ENCODE measurements around the gene SF3B1. TPM values are rescaled to one million over a fixed set of nuclear protein-coding genes. Genes with fewer than 3 reads are reported as not detected.

SF3B1 gene
- polyA plus RNA-seq, 3 donors = 105 to 494 (median 152) TPM

- Histone ChIP-seq H3K4me2 (replicated peaks; ENCODE audit: extremely low read depth, low read length, poor library complexity, severe bottlenecking) (no peak overlapping the region), H3K79me2 (ENCODE audit: insufficient read depth, low read length) (peaks cover 87% of the 10 kb centered on the region), H3K36me3 (replicated peaks in 1 of 2; ENCODE audit: control insufficient read depth in 1 of 2, insufficient read depth in 2 of 2, low read length in 2 of 2) (peaks cover 93 to 99% of the 10 kb centered on the region in 2 donors), H4K20me1 (ENCODE audit: insufficient read depth, low read length) (peaks cover 97% of the 10 kb centered on the region), H3K27me3 (ENCODE audit: control insufficient read depth in 2 of 2, insufficient read depth in 2 of 2, low read length in 2 of 2) (no peaks in the 10 kb centered on the region), H2AFZ (ENCODE audit: insufficient read depth, low read depth, low read length, poor library complexity, severe bottlenecking) (no peak overlapping the region), H3K4me3 (replicated peaks in 1 of 3; ENCODE audit: low read depth in 2 of 3, low read length in 3 of 3) (no peak overlapping the region), H3K27ac (ENCODE audit: low read depth in 1 of 2, low read length in 2 of 2) (no peak overlapping the region), H3K9ac (ENCODE audit: insufficient read depth, low read length, poor library complexity, severe bottlenecking) (no peak overlapping the region), H3K9me3 (replicated peaks in 1 of 2; ENCODE audit: control insufficient read depth in 1 of 2, insufficient read depth in 1 of 2, low read length in 2 of 2) (no peaks in the 10 kb centered on the region), H3K4me1 (ENCODE audit: control insufficient read depth in 1 of 2, insufficient read depth in 2 of 2, low read length in 2 of 2) (no peaks in the 10 kb centered on the region)
- intact Hi-C loops (cut with micrococcal nuclease) = loop anchor here in 1 of 2 donors (10.0 kb wide), 1 partner anchor 49 kb away; no protein-coding TSS in a partner anchor
- no CpG with 5 or more reads among the region's 1 CpG for WGBS (ENCODE audit: insufficient coverage)
- no peaks in the 10 kb centered on the region for H3K4me1 Mint-ChIP-seq
- H3K27me3 Mint-ChIP-seq (ENCODE audit: low read depth in 3 of 3) = no peaks in the 10 kb centered on the region
- peak overlapping the region in 1 of 7 donors; percentile 46 for H3K27ac Mint-ChIP-seq
- H3K36me3 Mint-ChIP-seq = peaks cover 61 to 86% of the 10 kb centered on the region in 2 donors
- H3K4me3 Mint-ChIP-seq = no peak overlapping the region
- no peak for DNase-seq
- TF ChIP-seq, protein P1, sequence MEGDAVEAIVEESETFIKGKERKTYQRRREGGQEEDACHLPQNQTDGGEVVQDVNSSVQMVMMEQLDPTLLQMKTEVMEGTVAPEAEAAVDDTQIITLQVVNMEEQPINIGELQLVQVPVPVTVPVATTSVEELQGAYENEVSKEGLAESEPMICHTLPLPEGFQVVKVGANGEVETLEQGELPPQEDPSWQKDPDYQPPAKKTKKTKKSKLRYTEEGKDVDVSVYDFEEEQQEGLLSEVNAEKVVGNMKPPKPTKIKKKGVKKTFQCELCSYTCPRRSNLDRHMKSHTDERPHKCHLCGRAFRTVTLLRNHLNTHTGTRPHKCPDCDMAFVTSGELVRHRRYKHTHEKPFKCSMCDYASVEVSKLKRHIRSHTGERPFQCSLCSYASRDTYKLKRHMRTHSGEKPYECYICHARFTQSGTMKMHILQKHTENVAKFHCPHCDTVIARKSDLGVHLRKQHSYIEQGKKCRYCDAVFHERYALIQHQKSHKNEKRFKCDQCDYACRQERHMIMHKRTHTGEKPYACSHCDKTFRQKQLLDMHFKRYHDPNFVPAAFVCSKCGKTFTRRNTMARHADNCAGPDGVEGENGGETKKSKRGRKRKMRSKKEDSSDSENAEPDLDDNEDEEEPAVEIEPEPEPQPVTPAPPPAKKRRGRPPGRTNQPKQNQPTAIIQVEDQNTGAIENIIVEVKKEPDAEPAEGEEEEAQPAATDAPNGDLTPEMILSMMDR (IDR thresholded peaks at IDR 0.05) = no peak
- peaks cover 0 to 2% (median 0%) of the 10 kb centered on the region in 7 donors for H3K9me3 Mint-ChIP-seq
Observed at GRCh38 chr2:197416268-197416667, 18.6 kb downstream of the SF3B1 start.

GRCh38 chr2:197414515-197414914 is 20.3 kb downstream of the SF3B1 start:
- Mint-ChIP-seq H3K9me3 (peaks cover 0 to 2% (median 0%) of the 10 kb centered on the region in 7 donors), H3K4me3 (no peak overlapping the region), H3K27ac (peak overlapping the region in 1 of 7 donors; percentile 87), H3K4me1 (no peaks in the 10 kb centered on the region), H3K36me3 (peaks cover 63 to 88% of the 10 kb centered on the region in 2 donors), H3K27me3 (ENCODE audit: low read depth in 3 of 3) (no peaks in the 10 kb centered on the region)
- WGBS (ENCODE audit: insufficient coverage) = 100% methylated on average over 1 of the region's 2 CpGs
- Histone ChIP-seq H3K9me3 (replicated peaks in 1 of 2; ENCODE audit: control insufficient read depth in 1 of 2, insufficient read depth in 1 of 2, low read length in 2 of 2) (no peaks in the 10 kb centered on the region), H3K27me3 (ENCODE audit: control insufficient read depth in 2 of 2, insufficient read depth in 2 of 2, low read length in 2 of 2) (no peaks in the 10 kb centered on the region), H2AFZ (ENCODE audit: insufficient read depth, low read depth, low read length, poor library complexity, severe bottlenecking) (no peak overlapping the region), H3K4me1 (ENCODE audit: control insufficient read depth in 1 of 2, insufficient read depth in 2 of 2, low read length in 2 of 2) (no peaks in the 10 kb centered on the region), H3K9ac (ENCODE audit: insufficient read depth, low read length, poor library complexity, severe bottlenecking) (no peak overlapping the region), H3K27ac (ENCODE audit: low read depth in 1 of 2, low read length in 2 of 2) (no peak overlapping the region), H3K4me2 (replicated peaks; ENCODE audit: extremely low read depth, low read length, poor library complexity, severe bottlenecking) (no peak overlapping the region), H3K4me3 (replicated peaks in 1 of 3; ENCODE audit: low read depth in 2 of 3, low read length in 3 of 3) (no peak overlapping the region), H3K79me2 (ENCODE audit: insufficient read depth, low read length) (peaks cover 85% of the 10 kb centered on the region), H3K36me3 (replicated peaks in 1 of 2; ENCODE audit: control insufficient read depth in 1 of 2, insufficient read depth in 2 of 2, low read length in 2 of 2) (peaks cover 93 to 99% of the 10 kb centered on the region in 2 donors), H4K20me1 (ENCODE audit: insufficient read depth, low read length) (peaks cover 96% of the 10 kb centered on the region)
- no peak for DNase-seq
- intact Hi-C loops (cut with micrococcal nuclease) = loop anchor here in 1 of 2 donors (10.0 kb wide), 1 partner anchor 50 kb away; no protein-coding TSS in a partner anchor
- TF ChIP-seq, protein P1 (IDR thresholded peaks at IDR 0.05) = no peak

Measured in CD14-positive monocyte (primary cell).